NCI-H2107 treated with DMSO at 0.1 percent for 48 hours (cell line): ENCODE results near the gene LDLRAP1.

Source experiments
- DNase-seq: peaks from one replicate; lab custom pipeline; 2025; ENCODE audit not compliant: unreplicated experiment; lab: John Stamatoyannopoulos, UW

LDLRAP1 gene

GRCh38 chr1:25561421-25562100 is 18.2 kb downstream of the LDLRAP1 start:
- no peak for DNase-seq

GRCh38 chr1:25562101-25562927 is 18.9 kb downstream of the LDLRAP1 start:
- DNase-seq, result no peak

GRCh38 chr1:25562928-25563283 is 19.5 kb downstream of the LDLRAP1 start:
- DNase-seq, result no peak

- no peak for DNase-seq
Observed at GRCh38 chr1:25563330-25564215, 20.2 kb downstream of the LDLRAP1 start.

- no peak for DNase-seq
Observed at GRCh38 chr1:25564777-25565574, 21.6 kb downstream of the LDLRAP1 start.

- DNase-seq, result no peak
Observed at GRCh38 chr1:25565626-25566025, 22.2 kb downstream of the LDLRAP1 start.

GRCh38 chr1:25566176-25566729 is 22.8 kb downstream of the LDLRAP1 start:
- DNase-seq, result no peak

GRCh38 chr1:25566730-25567341 is 23.4 kb downstream of the LDLRAP1 start:
- no peak for DNase-seq

- DNase-seq, result no peak
Observed at GRCh38 chr1:25567710-25568089, 24.3 kb downstream of the LDLRAP1 start.

- peak; percentile 80 for DNase-seq
Observed at GRCh38 chr1:25568090-25568833, 24.9 kb downstream of the LDLRAP1 start.

- DNase-seq, result no peak
Observed at GRCh38 chr1:25568834-25569596, 25.6 kb downstream of the LDLRAP1 start.

- no peak for DNase-seq
Observed at GRCh38 chr1:25569597-25570396, 26.4 kb downstream of the LDLRAP1 start.

- no peak for DNase-seq
Observed at GRCh38 chr1:25570798-25571521, 27.6 kb downstream of the LDLRAP1 start.

- DNase-seq, result no peak
Observed at GRCh38 chr1:25571522-25571970, 28.1 kb downstream of the LDLRAP1 start.

GRCh38 chr1:25572107-25572506 is 28.7 kb downstream of the LDLRAP1 start:
- no peak for DNase-seq

GRCh38 chr1:25572708-25573590 is 29.5 kb downstream of the LDLRAP1 start:
- no peak for DNase-seq
